ENCODE data around the gene CEBPE.
"Not testable (repeated sequence)": the region's sequence is repeated elsewhere in the genome, so short reads cannot be mapped to it uniquely, and the experiment has no call there.

CEBPE gene

GRCh38 chr14:23110579-23111365 lies 8.3 kb downstream of the CEBPE start:
- no peak for TF ChIP-seq CTCF (IDR thresholded peaks at IDR 0.05; ENCODE audit: insufficient read depth, missing control alignments)
- DNase-seq (ENCODE audit: insufficient read length, low spot score): no peak
- no peak for FAIRE-seq

- FAIRE-seq: no peak
- TF ChIP-seq CTCF (IDR thresholded peaks at IDR 0.05; ENCODE audit: insufficient read depth, missing control alignments): no peak
- no peak for DNase-seq (ENCODE audit: insufficient read length, low spot score)
Measured at GRCh38 chr14:23109769-23110168, 9.3 kb downstream of the CEBPE start.

- not testable (repeated sequence) for DNase-seq (ENCODE audit: insufficient read length, low spot score); FAIRE-seq
Measured at GRCh38 chr14:23108169-23108568, 10.9 kb downstream of the CEBPE start.

GRCh38 chr14:23107620-23108019 lies 11.4 kb downstream of the CEBPE start:
- not testable (repeated sequence) for DNase-seq (ENCODE audit: insufficient read length, low spot score); FAIRE-seq

GRCh38 chr14:23106747-23107045 lies 12.4 kb downstream of the CEBPE start:
- DNase-seq (ENCODE audit: insufficient read length, low spot score) (no peak), FAIRE-seq (no peak)
- TF ChIP-seq CTCF (IDR thresholded peaks at IDR 0.05; ENCODE audit: insufficient read depth, missing control alignments): no peak

GRCh38 chr14:23105348-23105824 lies 13.7 kb downstream of the CEBPE start:
- TF ChIP-seq CTCF (IDR thresholded peaks at IDR 0.05; ENCODE audit: insufficient read depth, missing control alignments): no peak
- no peak for DNase-seq (ENCODE audit: insufficient read length, low spot score)
- no peak for FAIRE-seq

- TF ChIP-seq CTCF (IDR thresholded peaks at IDR 0.05; ENCODE audit: insufficient read depth, missing control alignments): no peak
- DNase-seq (ENCODE audit: insufficient read length, low spot score) (no peak), FAIRE-seq (no peak)
Measured at GRCh38 chr14:23104591-23105347, 14.3 kb downstream of the CEBPE start, which contains the start of gene CIROP. TSS of gene CIROP (minus strand) at chr14:23104989. CDS start at chr14:23104920, 69 bp downstream.

GRCh38 chr14:23104070-23104590 lies 14.9 kb downstream of the CEBPE start:
- TF ChIP-seq CTCF (IDR thresholded peaks at IDR 0.05; ENCODE audit: insufficient read depth, missing control alignments): no peak
- FAIRE-seq (no peak), DNase-seq (ENCODE audit: insufficient read length, low spot score) (no peak)
